GM23338 (cell line): Measurements from ENCODE around the gene PLA2G4F.

ENCODE experiments used
- CTCF ChIP-seq, 2 experiments: fragments of 200-600 bp in 1 of 2; sonication (generic) in 1 of 2; conservative IDR thresholded peaks; 2 replicates each; pipeline versions ENCODE4 v1.5.1 to v1.6.1; 2016 to 2017; ENCODE audit warnings: antibody characterized with exemption in 2 of 2, low read depth in 2 of 2, mild to moderate bottlenecking in 2 of 2, moderate library complexity in 1 of 2
- EZH2 ChIP-seq: fragments of 200-600 bp; sonication (generic); IDR thresholded peaks from one replicate; pipeline ENCODE4 v1.8.0; 2017; ENCODE audit warnings: antibody characterized with exemption, mild to moderate bottlenecking, low read depth; ENCODE audit not compliant: unreplicated experiment
- EZH2phosphoT487 ChIP-seq: fragments of 200-600 bp; sonication (generic); IDR thresholded peaks from one replicate; pipeline ENCODE4 v1.8.1; 2018; ENCODE audit warnings: antibody characterized with exemption; ENCODE audit not compliant: unreplicated experiment
- NANOG ChIP-seq: IDR thresholded peaks from 2 replicates; pipeline ENCODE4 v1.6.1; 2016; ENCODE audit warnings: antibody characterized with exemption, borderline replicate concordance
- POLR2AphosphoS5 ChIP-seq: IDR thresholded peaks from 2 replicates; pipeline ENCODE4 v1.6.1; 2016; ENCODE audit warnings: antibody characterized with exemption, low read depth
- REST ChIP-seq: IDR thresholded peaks from one replicate; pipeline ENCODE4 v1.6.1; 2018; ENCODE audit warnings: antibody characterized with exemption; ENCODE audit not compliant: unreplicated experiment
- ZNF462 ChIP-seq: fragments of 250-450 bp; sonication (Bioruptor Pico); IDR thresholded peaks from 2 replicates; pipeline ENCODE4 v1.5.0; 2020; ENCODE audit warnings: mild to moderate bottlenecking, moderate library complexity

- TF ChIP-seq EZH2 = no peak
- no peak for TF ChIP-seq CTCF (conservative IDR thresholded peaks at IDR 0.05; ENCODE audit: low read depth in 2 of 2)
- no peak for TF ChIP-seq REST
- no peak for TF ChIP-seq POLR2AphosphoS5
- TF ChIP-seq EZH2phosphoT487 = no peak
- no peak for TF ChIP-seq NANOG
- TF ChIP-seq ZNF462 (CRISPR knock-in tag) = no peak
Observed at GRCh38 chr15:42094512-42094963, 61.9 kb downstream of the PLA2G4F start, which contains the start of gene PLA2G4D.
